Cerebellar nuclear complex (tissue), 1 donor: ENCODE data around the gene CCNY.
"Not testable (repeated sequence)": the region's sequence is repeated elsewhere in the genome, so short reads cannot be mapped to it uniquely, and the experiment has no call there.

Experiments used
- DNase-seq, 2 experiments: peaks; one replicate each; lab custom pipeline; 2025; lab: John Stamatoyannopoulos, UW

The CCNY gene

GRCh38 chr10:35406003-35406630 lies 69.8 kb downstream of the CCNY start:
- not testable (repeated sequence) for DNase-seq

- not testable (repeated sequence) for DNase-seq
Measured at GRCh38 chr10:35407696-35408095, 71.4 kb downstream of the CCNY start.

GRCh38 chr10:35409094-35409582 lies 72.8 kb downstream of the CCNY start:
- DNase-seq, result no peak

GRCh38 chr10:35409808-35410207 lies 73.5 kb downstream of the CCNY start:
- DNase-seq, result no peak

DNA sequence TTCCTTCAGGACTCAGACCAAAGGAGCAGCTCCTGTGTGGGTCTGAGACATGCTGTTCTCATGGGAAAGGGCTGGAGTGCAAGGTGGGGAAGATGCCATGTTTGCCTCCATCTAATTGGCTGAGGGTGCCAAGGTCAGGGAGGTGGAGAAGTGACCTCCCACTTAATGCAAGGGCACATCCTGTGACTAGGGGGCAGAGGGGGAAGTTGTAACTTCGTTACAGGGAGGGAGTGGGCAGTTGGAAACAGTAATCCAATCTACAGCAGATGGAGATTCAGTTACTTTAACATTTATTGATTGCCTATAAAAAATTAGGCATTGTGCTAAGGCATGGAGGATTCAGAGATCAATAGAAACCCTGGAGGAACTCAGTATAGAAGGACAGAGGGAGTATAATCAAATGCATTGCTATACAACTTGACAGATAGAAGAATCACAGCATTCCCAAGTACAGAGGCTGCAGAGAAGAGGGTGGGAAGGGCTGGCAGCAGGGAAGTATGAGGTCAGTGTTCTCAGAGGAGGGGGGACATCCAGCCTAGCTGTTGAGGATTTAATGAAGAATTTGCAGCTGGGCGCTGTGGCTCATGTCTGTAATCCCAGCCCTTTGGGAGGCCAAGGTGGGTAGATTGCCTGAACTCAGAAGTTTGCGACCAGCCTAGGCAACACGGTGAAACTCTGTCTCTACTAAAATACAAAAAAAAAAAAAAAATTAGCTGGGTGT lies 75.9 kb downstream of the CCNY start:
- no peak for DNase-seq

DNA sequence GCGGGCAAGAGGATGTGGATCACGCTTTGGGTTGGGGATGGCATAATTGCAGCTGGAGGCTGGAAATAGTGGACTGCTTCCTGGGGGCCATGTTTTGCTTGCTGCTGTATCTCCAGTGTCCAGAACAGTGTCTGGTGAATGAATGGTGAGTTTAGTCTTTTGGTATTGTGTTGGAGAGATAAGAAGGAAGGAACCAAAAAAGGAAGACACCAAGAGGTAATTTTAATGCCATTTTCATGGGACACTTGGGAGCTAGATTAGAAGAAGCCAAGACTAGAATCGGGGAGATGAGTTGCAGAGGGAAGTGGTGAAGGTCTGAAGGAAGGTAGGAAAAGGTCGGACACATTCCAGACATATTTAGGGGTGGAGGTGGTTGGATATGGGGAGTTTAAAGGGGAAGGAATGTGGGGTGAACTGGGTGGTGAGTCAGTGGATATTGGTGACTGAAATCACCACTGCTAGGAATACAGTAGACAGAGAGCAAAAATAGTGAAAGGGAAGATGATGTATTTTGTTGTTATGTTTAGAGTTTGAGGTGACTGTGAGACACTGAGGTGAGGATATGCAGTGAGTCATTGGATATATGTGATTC lies 76.7 kb downstream of the CCNY start:
- DNase-seq, result no peak

DNA sequence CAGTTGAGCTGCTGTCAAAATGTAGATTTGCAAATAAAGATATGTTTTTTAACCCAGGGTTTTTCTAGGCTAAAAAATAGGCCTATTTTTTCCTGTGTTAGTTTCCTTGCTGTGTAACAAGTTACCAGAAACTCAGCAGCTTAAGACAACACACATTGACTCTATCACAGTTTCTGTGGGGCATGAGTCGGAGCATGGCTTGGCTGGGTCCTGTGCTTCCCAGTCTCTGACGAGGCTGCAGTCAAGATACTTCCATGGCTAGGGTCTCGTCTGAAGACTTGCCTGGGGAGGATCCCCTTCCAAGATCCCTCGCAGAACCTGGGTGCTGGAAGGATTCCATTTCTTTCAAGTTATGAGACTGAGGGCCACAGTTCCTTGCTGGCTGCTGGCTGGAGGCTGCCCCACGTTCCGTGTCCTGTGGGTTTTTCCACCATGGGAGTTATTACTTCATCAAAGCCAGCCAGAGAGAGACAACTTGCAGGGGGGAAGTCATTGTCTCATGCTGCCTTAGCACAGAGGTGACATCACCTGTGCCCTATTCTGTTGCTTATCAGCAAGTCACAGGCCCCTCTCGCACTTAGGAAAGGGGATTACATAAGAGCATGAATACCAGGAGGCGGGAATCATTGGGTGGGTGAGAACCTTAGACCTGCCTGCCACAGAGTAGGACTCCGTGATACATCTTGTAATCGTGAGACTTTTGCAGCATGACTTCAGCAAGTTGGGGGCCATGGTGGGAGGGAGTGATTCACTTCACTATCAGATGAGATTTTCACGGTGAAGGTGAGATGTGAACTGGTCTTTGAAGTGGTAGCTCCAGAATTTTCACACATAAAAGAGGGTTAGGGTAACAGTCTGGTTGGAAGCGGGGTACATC lies 77.9 kb downstream of the CCNY start:
- DNase-seq, result no peak

- no peak for DNase-seq
Measured at GRCh38 chr10:35415505-35415904, 79.2 kb downstream of the CCNY start.

DNA sequence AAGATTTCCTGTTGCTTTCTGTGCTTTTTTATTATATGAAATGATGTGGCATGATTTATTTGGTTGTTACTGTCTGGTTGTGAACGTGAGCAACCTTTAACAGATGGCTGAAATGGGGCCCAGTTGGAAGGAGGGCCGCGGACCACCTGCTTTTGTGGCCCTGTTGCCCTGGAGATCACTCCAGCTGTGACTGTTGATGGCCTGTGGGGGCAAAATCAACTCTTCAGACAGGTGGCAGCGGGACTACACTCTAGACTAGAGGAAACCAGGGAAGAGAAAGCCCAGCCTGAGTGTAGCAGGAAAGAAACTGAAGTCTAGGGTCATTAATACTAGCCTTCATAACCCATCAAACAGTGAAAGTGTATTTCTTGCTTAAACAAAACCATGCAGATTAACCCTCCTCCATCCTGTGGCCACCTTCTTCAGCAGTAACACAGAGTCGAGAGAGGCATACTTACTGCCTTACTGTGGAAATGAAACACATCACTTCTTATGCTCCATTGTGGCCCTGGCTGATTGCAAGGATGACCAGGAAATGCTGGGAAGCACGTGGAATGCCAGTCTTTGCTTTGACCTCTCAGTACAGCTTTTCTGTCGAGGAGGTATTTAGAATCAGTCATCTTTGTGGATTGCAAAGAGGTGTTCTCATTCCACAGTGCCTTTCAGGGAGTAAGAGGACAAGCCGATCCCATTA lies 80.5 kb downstream of the CCNY start:
- DNase-seq, result peak in 1 of 2 experiments; percentile 1

- no peak for DNase-seq
Measured at GRCh38 chr10:35417313-35417625, 81.0 kb downstream of the CCNY start.

- no peak for DNase-seq
Measured at GRCh38 chr10:35417795-35418194, 81.5 kb downstream of the CCNY start.

- DNase-seq, result not testable (repeated sequence)
Measured at GRCh38 chr10:35418580-35418979, 82.3 kb downstream of the CCNY start.

GRCh38 chr10:35420044-35420443 lies 83.7 kb downstream of the CCNY start:
- no peak for DNase-seq

GRCh38 chr10:35420827-35421552 lies 84.7 kb downstream of the CCNY start:
- no peak for DNase-seq

DNA sequence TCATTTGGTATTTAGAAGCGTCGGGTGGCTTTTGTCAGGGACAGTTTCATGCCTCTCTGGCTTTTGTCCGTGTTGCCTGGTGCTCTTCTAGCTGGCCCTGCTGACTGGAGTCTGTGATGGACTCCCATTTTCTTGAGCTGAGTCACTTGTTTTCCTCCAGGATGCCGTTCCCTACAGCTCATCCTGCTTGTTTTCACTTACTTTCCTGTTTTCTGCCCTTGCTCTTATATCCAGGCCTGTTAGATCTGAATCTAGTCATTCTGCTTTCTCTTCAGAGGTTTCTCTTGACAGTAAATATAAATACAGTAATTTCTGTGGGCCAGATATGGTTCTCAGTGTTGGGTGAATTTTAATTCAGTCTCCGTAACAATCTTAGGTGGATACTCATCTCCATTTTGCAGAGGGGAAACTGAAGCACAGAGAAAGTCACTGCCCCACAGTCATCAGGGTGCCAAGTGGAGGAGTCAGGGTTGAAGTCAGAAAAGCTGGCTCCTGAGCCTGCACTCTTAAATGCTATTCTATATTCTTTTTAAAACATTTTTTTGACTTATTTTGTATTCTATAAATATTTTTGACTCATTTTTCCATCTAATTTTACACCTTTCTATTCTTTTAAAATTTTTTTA lies 85.4 kb downstream of the CCNY start:
- DNase-seq, result no peak

DNA sequence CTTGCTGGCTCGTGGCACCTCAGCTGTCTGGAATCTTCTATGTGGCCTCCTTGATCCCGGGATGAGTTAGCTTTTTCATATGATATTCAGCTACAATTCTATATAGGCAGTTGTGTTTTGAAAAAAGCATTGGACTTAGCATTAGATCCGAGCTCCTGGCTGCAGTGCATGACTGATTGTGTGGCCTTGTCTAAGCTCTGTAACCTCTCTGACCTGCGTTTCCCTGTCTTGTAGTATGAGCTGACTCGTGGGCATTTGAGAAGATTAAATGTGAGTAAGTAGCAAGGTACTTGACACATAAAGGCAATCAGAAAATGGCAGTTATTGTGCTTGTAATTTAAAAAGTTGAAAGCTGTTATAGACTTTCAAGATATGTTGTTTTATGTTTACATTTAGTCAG lies 85.9 kb downstream of the CCNY start:
- no peak for DNase-seq

GRCh38 chr10:35423505-35424306 lies 87.4 kb downstream of the CCNY start:
- DNase-seq, result no peak

GRCh38 chr10:35424680-35425285 lies 88.5 kb downstream of the CCNY start:
- DNase-seq, result no peak

GRCh38 chr10:35425595-35425994 lies 89.3 kb downstream of the CCNY start:
- no peak for DNase-seq
